ENCODE data around the gene ABCC8.

The ABCC8 gene

GRCh38 chr11:17489751-17490150, 13.1 kb upstream of the ABCC8 start:
- H3K4me3 ChIP-seq (ENCODE audit: control insufficient read depth, low read depth, low read length) = no peak overlapping the region
- DNase-seq (ENCODE audit: low read depth) = no peak
- no peak for TF ChIP-seq CTCF (IDR thresholded peaks at IDR 0.05; ENCODE audit: control insufficient read depth, insufficient read depth, low read depth, low read length, missing control alignments)

- TF ChIP-seq CTCF (IDR thresholded peaks at IDR 0.05; ENCODE audit: control insufficient read depth, insufficient read depth, low read depth, low read length, missing control alignments) = no peak
- H3K4me3 ChIP-seq (ENCODE audit: control insufficient read depth, low read depth, low read length) = no peak overlapping the region
- DNase-seq (ENCODE audit: low read depth) = no peak
These were observed 11.9 kb upstream of the ABCC8 start for GRCh38 chr11:17488563-17488962.

- DNase-seq (ENCODE audit: low read depth) = no peak
- no peak overlapping the region for H3K4me3 ChIP-seq (ENCODE audit: control insufficient read depth, low read depth, low read length)
- TF ChIP-seq CTCF (IDR thresholded peaks at IDR 0.05; ENCODE audit: control insufficient read depth, insufficient read depth, low read depth, low read length, missing control alignments) = no peak
These were observed 10.0 kb upstream of the ABCC8 start for GRCh38 chr11:17486646-17487045.

GRCh38 chr11:17483505-17483904, 6.9 kb upstream of the ABCC8 start:
- TF ChIP-seq CTCF (IDR thresholded peaks at IDR 0.05; ENCODE audit: control insufficient read depth, insufficient read depth, low read depth, low read length, missing control alignments) = no peak
- DNase-seq (ENCODE audit: low read depth) = no peak
- no peak overlapping the region for H3K4me3 ChIP-seq (ENCODE audit: control insufficient read depth, low read depth, low read length)

GRCh38 chr11:17481905-17482304, 5.3 kb upstream of the ABCC8 start:
- TF ChIP-seq CTCF (IDR thresholded peaks at IDR 0.05; ENCODE audit: control insufficient read depth, insufficient read depth, low read depth, low read length, missing control alignments) = no peak
- no peak for DNase-seq (ENCODE audit: low read depth)
- no peak overlapping the region for H3K4me3 ChIP-seq (ENCODE audit: control insufficient read depth, low read depth, low read length)

- no peak for TF ChIP-seq CTCF (IDR thresholded peaks at IDR 0.05; ENCODE audit: control insufficient read depth, insufficient read depth, low read depth, low read length, missing control alignments)
- DNase-seq (ENCODE audit: low read depth) = no peak
- H3K4me3 ChIP-seq (ENCODE audit: control insufficient read depth, low read depth, low read length) = no peak overlapping the region
These were observed 2.9 kb upstream of the ABCC8 start for GRCh38 chr11:17479284-17480214.

Data from AG09309 (cell line).